OCI-LY3 (cell line): ENCODE data around the gene EIF4E1B.

Source experiments
- H2AFZ ChIP-seq: fragments of 200-600, 300-600 bp; shearing (Covaris generic); 2 replicates; pipeline ENCODE4 v1.6.0; 2014; ENCODE audit warnings: antibody characterized with exemption, low read depth, low read length
- H3K27ac ChIP-seq: fragments of 200-600, 300-600 bp; sonication (generic); 2 replicates; pipeline ENCODE4 v1.5.1; 2014; ENCODE audit warnings: mild to moderate bottlenecking, low read length, moderate library complexity, mixed read lengths
- H3K27me3 ChIP-seq: fragments of 200-600, 300-600 bp; sonication (generic); 2 replicates; pipeline ENCODE4 v1.6.1; 2014; ENCODE audit warnings: low read depth, low read length, mixed read lengths
- H3K36me3 ChIP-seq: fragments of 200-600, 300-600 bp; sonication (generic); replicated peaks from 2 replicates; pipeline ENCODE3; 2014; ENCODE audit warnings: low read depth, low read length, mixed read lengths
- H3K4me1 ChIP-seq: fragments of 300-600, 200-600 bp; sonication (generic); 2 replicates; pipeline ENCODE4 v1.6.1; 2014; ENCODE audit warnings: low read length, mixed read lengths
- H3K4me2 ChIP-seq: fragments of 200-600, 300-600 bp; sonication (generic); 2 replicates; pipeline ENCODE4 v1.6.1; 2014; ENCODE audit warnings: low read length, mixed read lengths
- H3K4me3 ChIP-seq: fragments of 300-600, 200-600 bp; sonication (generic); 2 replicates; pipeline ENCODE4 v1.5.1; 2014; ENCODE audit warnings: antibody characterized with exemption, mild to moderate bottlenecking, low read length, moderate library complexity
- H3K79me2 ChIP-seq: fragments of 300-600, 200-600 bp; shearing (Covaris generic); 2 replicates; pipeline ENCODE4 v1.6.1; 2014; ENCODE audit warnings: mild to moderate bottlenecking, low read length, mixed read lengths
- H3K9ac ChIP-seq: fragments of 300-600, 200-600 bp; shearing (Covaris generic); 2 replicates; pipeline ENCODE4 v1.6.0; 2014; ENCODE audit warnings: mild to moderate bottlenecking, low read length, moderate library complexity
- H3K9me3 ChIP-seq: fragments of 200-600, 300-600 bp; shearing (Covaris generic); 2 replicates; pipeline ENCODE4 v1.6.1; 2014; ENCODE audit warnings: low read length, mixed read lengths; ENCODE audit not compliant: insufficient read depth
- H4K20me1 ChIP-seq: fragments of 200-600, 300-600 bp; sonication (generic); 2 replicates; pipeline ENCODE4 v1.6.1; 2016; ENCODE audit warnings: low read length, mixed read lengths; ENCODE audit not compliant: insufficient read depth
- CTCF ChIP-seq: fragments of 200-600, 300-600 bp; sonication (generic); IDR thresholded peaks from 2 replicates; pipeline ENCODE4 v1.5.1; 2014; ENCODE audit warnings: antibody characterized with exemption, low read length, low read depth
- EZH2phosphoT487 ChIP-seq: fragments of 200-600 bp; shearing (Covaris generic); IDR thresholded peaks from 2 replicates; pipeline ENCODE4 v1.6.1; 2018; ENCODE audit warnings: antibody characterized with exemption, mixed run types, low read depth

EIF4E1B gene

DNA sequence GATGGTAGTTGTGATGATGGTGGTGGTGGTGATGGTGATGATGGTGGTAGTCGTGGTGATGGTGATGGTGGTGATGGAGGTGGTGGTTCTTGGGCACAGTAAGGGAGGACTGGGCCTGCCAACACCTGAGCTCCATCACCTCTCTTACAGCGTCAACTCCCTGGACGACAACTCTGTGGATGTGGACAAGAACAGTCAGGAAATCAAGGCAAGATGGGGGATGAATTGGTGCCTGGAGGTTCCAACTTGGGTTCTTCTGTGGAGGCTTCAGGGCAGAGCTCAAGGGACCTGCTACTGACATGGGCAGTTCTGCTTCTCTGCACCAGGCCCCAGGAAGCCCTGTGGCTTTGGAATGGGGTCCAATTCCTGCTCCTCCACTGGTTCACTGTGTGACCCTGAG lies 37.9 kb upstream of the EIF4E1B start:
- Histone ChIP-seq H3K79me2 (no peaks in the 10 kb centered on the region), H2AFZ (no peak overlapping the region), H3K9me3 (0 out of 2 replicates have a peak, but pooled peaks cover 3% of the 10 kb centered on the region), H3K9ac (no peak overlapping the region), H3K36me3 (no peaks in the 10 kb centered on the region), H3K4me2 (no peak overlapping the region), H3K27ac (no peak overlapping the region), H3K4me3 (no peak overlapping the region), H3K27me3 (no peaks in the 10 kb centered on the region), H4K20me1 (no peaks in the 10 kb centered on the region), H3K4me1 (no peaks in the 10 kb centered on the region)
- TF ChIP-seq EZH2phosphoT487: no peak
- TF ChIP-seq CTCF: no peak

- Histone ChIP-seq H3K4me1 (no peaks in the 10 kb centered on the region), H4K20me1 (no peaks in the 10 kb centered on the region), H3K9ac (no peak overlapping the region), H3K4me2 (no peak overlapping the region), H3K27ac (no peak overlapping the region), H3K79me2 (no peaks in the 10 kb centered on the region), H3K4me3 (no peak overlapping the region), H3K9me3 (0 out of 2 replicates have a peak, but pooled peaks cover 3% of the 10 kb centered on the region), H2AFZ (no peak overlapping the region), H3K36me3 (no peaks in the 10 kb centered on the region), H3K27me3 (no peaks in the 10 kb centered on the region)
- TF ChIP-seq EZH2phosphoT487 (no peak), CTCF (no peak)
Measured at GRCh38 chr5:176593273-176593869, 37.1 kb upstream of the EIF4E1B start.

GRCh38 chr5:176594554-176594953 lies 35.9 kb upstream of the EIF4E1B start:
- H3K4me3 ChIP-seq: no peak overlapping the region
- no peak overlapping the region for H2AFZ ChIP-seq
- no peak overlapping the region for H3K4me2 ChIP-seq
- no peak overlapping the region for H3K9ac ChIP-seq
- H3K36me3 ChIP-seq: no peaks in the 10 kb centered on the region
- no peaks in the 10 kb centered on the region for H3K4me1 ChIP-seq
- no peak for TF ChIP-seq EZH2phosphoT487
- TF ChIP-seq CTCF: no peak
- no peaks in the 10 kb centered on the region for H3K27me3 ChIP-seq
- no peaks in the 10 kb centered on the region for H3K79me2 ChIP-seq
- H4K20me1 ChIP-seq: no peaks in the 10 kb centered on the region
- H3K9me3 ChIP-seq: 0 out of 2 replicates have a peak, but pooled peaks cover 3% of the 10 kb centered on the region
- no peak overlapping the region for H3K27ac ChIP-seq

GRCh38 chr5:176595386-176595943 lies 35.0 kb upstream of the EIF4E1B start:
- H3K36me3 ChIP-seq: no peaks in the 10 kb centered on the region
- no peak for TF ChIP-seq EZH2phosphoT487
- TF ChIP-seq CTCF: no peak
- no peak overlapping the region for H3K4me3 ChIP-seq
- H3K27me3 ChIP-seq: no peaks in the 10 kb centered on the region
- H3K4me2 ChIP-seq: no peak overlapping the region
- no peaks in the 10 kb centered on the region for H3K79me2 ChIP-seq
- no peak overlapping the region for H3K9ac ChIP-seq
- no peaks in the 10 kb centered on the region for H4K20me1 ChIP-seq
- no peak overlapping the region for H2AFZ ChIP-seq
- H3K9me3 ChIP-seq: 0 out of 2 replicates have a peak, but pooled peaks cover 3% of the 10 kb centered on the region
- no peaks in the 10 kb centered on the region for H3K4me1 ChIP-seq
- H3K27ac ChIP-seq: no peak overlapping the region
